ES-I3 (cell line): Measurements from ENCODE around the gene GPX7.

ENCODE experiments used
- H3K36me3 ChIP-seq: 2 replicates; pipeline ENCODE4 v1.6.1; 2013; ENCODE audit warnings: mild to moderate bottlenecking, low read length, control low read depth, moderate library complexity; ENCODE audit not compliant: insufficient read depth
- H3K4me1 ChIP-seq: 2 replicates; pipeline ENCODE4 v1.6.1; 2013; ENCODE audit warnings: mild to moderate bottlenecking, control low read depth, low read length; ENCODE audit not compliant: insufficient read depth
- H3K9ac ChIP-seq: 2 replicates; pipeline ENCODE4 v1.6.1; 2013; ENCODE audit warnings: low read depth, mild to moderate bottlenecking, low read length, moderate library complexity
- H3K9me3 ChIP-seq: 2 replicates; pipeline ENCODE4 v1.6.1; 2013; ENCODE audit warnings: mild to moderate bottlenecking, low read length, moderate library complexity; ENCODE audit not compliant: control insufficient read depth, insufficient read depth

The GPX7 gene

DNA sequence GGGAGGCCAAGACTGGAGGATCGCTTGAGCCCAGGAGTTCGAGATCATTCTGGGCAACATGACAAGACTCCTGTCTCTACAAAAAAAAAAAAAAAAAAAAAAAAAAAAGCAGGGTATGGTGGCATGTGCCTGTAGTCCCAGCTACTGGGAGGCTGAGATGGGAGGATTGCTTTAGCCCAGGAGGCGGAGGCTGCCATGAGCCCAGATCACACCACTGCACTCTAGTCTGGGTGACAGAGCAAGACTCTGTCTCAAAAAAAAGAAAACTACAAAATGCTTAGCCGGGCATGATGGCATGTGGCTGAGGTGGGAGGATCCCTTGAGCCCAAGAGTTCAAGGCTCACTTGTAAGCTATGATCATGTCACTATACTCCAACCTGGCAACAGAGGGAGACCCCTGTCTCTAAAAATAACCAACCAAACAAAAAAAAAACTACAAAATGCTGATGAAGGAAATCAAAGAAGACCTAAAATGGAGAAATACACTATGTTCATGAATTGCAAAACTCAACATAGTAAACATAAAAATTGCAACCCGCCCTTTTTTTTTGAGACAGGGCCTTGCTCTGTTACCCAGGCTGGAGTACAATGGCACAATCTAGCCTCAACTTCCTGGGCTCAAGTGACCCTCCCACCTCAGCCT, 51.2 kb downstream of the GPX7 start:
- Histone ChIP-seq H3K4me1 (no peaks in the 10 kb centered on the region), H3K9ac (no peak overlapping the region), H3K9me3 (no peaks in the 10 kb centered on the region)

DNA sequence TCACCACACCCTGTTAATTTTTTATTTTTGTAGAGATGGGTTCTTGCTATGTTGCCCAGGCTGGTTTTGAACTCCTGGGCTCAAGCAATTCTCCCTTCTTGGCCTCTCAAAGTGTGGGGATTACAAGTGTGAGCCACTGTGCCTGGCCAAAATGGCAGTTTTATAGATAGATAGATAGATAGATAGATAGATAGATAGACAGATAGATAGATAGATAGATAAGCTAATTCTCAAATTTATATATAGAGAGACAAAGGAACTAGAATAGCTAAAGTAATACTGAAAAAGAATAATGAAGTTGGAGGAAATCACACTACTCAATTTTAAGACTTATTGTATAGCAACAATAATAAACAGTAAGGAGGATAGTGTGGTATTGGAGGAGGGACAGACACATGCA, 51.9 kb downstream of the GPX7 start:
- Histone ChIP-seq H3K9me3 (no peaks in the 10 kb centered on the region), H3K4me1 (no peaks in the 10 kb centered on the region), H3K9ac (no peak overlapping the region), H3K36me3 (no peaks in the 10 kb centered on the region)

More for the DNA sequence above, 51.2 kb downstream of the GPX7 start:
- H3K36me3 ChIP-seq = no peaks in the 10 kb centered on the region

DNA sequence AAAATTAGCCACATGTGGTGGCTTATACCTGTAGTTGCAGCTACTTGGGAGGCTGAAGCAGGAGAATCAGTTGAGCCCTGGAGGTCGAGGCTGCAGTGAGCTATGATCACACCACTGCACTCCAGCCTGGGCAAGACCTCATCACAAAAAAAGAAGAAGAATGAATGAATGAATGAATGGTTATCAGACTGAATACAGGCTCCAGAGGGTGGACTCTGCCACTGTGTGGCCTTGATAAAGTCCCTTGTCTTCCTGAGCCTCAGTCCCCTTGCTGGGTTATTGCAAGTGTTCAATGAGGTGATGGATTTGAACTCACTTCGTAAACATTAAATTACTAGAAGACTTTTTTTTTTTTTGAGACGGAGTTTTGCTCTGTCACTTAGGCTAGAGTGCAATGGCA, 55.5 kb downstream of the GPX7 start:
- H3K9ac ChIP-seq = no peak overlapping the region
- no peaks in the 10 kb centered on the region for H3K9me3 ChIP-seq
- H3K36me3 ChIP-seq = no peaks in the 10 kb centered on the region
- peaks cover 23% of the 10 kb centered on the region for H3K4me1 ChIP-seq
